Fibroblast of the conjunctiva (primary cell): ENCODE results near the gene ASIC4.

Experiments
- DNase-seq: peaks from one replicate; pipeline ENCODE4 v3.0.0-alpha.2; 2010; ENCODE audit warnings: low read depth

The ASIC4 gene

GRCh38 chr2:219514196-219514761 lies at the start of gene ASIC4:
ASIC4 (plus strand) TSS chr2:219514482; CDS start chr2:219514725, 243 bp downstream.
- no peak for DNase-seq

- DNase-seq: no peak
Measured at GRCh38 chr2:219465659-219466561, 48.4 kb upstream of the ASIC4 start.

- no peak for DNase-seq
Measured at GRCh38 chr2:219466816-219467735, 47.2 kb upstream of the ASIC4 start.

GRCh38 chr2:219467736-219468075 lies 46.6 kb upstream of the ASIC4 start:
- no peak for DNase-seq

GRCh38 chr2:219468410-219469185 lies 45.7 kb upstream of the ASIC4 start:
- DNase-seq: no peak

- no peak for DNase-seq
Measured at GRCh38 chr2:219469186-219469724, 45.0 kb upstream of the ASIC4 start.

GRCh38 chr2:219470429-219470828 lies 43.9 kb upstream of the ASIC4 start:
- no peak for DNase-seq

- no peak for DNase-seq
Measured at GRCh38 chr2:219471476-219472371, 42.6 kb upstream of the ASIC4 start.

- DNase-seq: no peak
Measured at GRCh38 chr2:219472629-219473187, 41.6 kb upstream of the ASIC4 start.

GRCh38 chr2:219473511-219473910 lies 40.8 kb upstream of the ASIC4 start:
- no peak for DNase-seq

GRCh38 chr2:219474285-219475060 lies 39.8 kb upstream of the ASIC4 start:
- no peak for DNase-seq

- DNase-seq: no peak
Measured at GRCh38 chr2:219475278-219475677, 39.0 kb upstream of the ASIC4 start.

GRCh38 chr2:219475697-219476651 lies 38.3 kb upstream of the ASIC4 start:
- no peak for DNase-seq

GRCh38 chr2:219476652-219477151 lies 37.6 kb upstream of the ASIC4 start:
- DNase-seq: no peak

- no peak for DNase-seq
Measured at GRCh38 chr2:219477179-219477578, 37.1 kb upstream of the ASIC4 start.

- DNase-seq: no peak
Measured at GRCh38 chr2:219477815-219478214, 36.5 kb upstream of the ASIC4 start.

GRCh38 chr2:219478916-219479315 lies 35.4 kb upstream of the ASIC4 start:
- no peak for DNase-seq

GRCh38 chr2:219480004-219480403 lies 34.3 kb upstream of the ASIC4 start:
- no peak for DNase-seq
